Measurements from ENCODE around the gene URB1. TPM values are rescaled to one million over a fixed set of nuclear protein-coding genes. Genes with fewer than 3 reads are reported as not detected.

URB1 gene
- polyA plus RNA-seq, 2 of the 4 experiments (the other 2 are of a cell fraction): 8.7 to 10.1 TPM

DNA sequence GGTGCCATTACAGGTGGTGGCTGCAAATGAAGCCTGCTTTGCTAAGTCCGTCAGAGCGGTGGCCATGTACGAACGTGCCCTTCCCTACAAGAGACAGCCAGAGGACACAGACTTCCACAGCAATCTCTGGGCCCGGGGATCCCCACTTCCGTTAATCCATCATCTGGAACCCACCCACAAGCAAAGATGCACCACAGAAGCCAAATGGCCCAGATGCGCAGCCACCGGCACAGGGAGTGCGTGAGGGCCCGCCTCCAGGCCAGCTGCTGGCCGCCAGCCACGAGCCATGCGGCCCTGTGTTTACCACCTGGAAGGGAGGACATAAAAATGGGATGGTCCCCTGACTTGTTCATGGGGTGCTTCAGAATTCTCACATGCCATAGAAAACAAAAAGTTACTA, 72.1 kb downstream of the URB1 start:
- Histone ChIP-seq H3K4me3 (no peak overlapping the region), H3K27ac (no peak overlapping the region), H3K4me1 (peaks cover 18% of the 10 kb centered on the region), H3K4me2 (no peak overlapping the region), H3K9me3 (no peaks in the 10 kb centered on the region)
- no peak for ATAC-seq
- DNase-seq (ENCODE audit: low read depth in 1 of 2, low spot score in 1 of 2): no peak
- WGBS (ENCODE audit: missing lambda C conversion rate): 92% methylated on average over 7 of the region's 13 CpGs
- TF ChIP-seq NPAS2 (CRISPR knock-in tag; IDR thresholded peaks at IDR 0.05; ENCODE audit: borderline replicate concordance): no peak
- TF ChIP-seq JUN (IDR thresholded peaks at IDR 0.05): no peak
- TF ChIP-seq RAD21 (conservative IDR thresholded peaks at IDR 0.05 in 1 of 2, IDR thresholded peaks at IDR 0.05 in 1 of 2): no peak
- TF ChIP-seq, protein P1, sequence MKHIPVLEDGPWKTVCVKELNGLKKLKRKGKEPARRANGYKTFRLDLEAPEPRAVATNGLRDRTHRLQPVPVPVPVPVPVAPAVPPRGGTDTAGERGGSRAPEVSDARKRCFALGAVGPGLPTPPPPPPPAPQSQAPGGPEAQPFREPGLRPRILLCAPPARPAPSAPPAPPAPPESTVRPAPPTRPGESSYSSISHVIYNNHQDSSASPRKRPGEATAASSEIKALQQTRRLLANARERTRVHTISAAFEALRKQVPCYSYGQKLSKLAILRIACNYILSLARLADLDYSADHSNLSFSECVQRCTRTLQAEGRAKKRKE (CRISPR knock-in tag; IDR thresholded peaks at IDR 0.05; ENCODE audit: low read depth): no peak
- TF ChIP-seq NR3C1 (IDR thresholded peaks at IDR 0.05): no peak
- no peak for TF ChIP-seq SREBF2 (IDR thresholded peaks at IDR 0.05)
- TF ChIP-seq, protein P2, sequence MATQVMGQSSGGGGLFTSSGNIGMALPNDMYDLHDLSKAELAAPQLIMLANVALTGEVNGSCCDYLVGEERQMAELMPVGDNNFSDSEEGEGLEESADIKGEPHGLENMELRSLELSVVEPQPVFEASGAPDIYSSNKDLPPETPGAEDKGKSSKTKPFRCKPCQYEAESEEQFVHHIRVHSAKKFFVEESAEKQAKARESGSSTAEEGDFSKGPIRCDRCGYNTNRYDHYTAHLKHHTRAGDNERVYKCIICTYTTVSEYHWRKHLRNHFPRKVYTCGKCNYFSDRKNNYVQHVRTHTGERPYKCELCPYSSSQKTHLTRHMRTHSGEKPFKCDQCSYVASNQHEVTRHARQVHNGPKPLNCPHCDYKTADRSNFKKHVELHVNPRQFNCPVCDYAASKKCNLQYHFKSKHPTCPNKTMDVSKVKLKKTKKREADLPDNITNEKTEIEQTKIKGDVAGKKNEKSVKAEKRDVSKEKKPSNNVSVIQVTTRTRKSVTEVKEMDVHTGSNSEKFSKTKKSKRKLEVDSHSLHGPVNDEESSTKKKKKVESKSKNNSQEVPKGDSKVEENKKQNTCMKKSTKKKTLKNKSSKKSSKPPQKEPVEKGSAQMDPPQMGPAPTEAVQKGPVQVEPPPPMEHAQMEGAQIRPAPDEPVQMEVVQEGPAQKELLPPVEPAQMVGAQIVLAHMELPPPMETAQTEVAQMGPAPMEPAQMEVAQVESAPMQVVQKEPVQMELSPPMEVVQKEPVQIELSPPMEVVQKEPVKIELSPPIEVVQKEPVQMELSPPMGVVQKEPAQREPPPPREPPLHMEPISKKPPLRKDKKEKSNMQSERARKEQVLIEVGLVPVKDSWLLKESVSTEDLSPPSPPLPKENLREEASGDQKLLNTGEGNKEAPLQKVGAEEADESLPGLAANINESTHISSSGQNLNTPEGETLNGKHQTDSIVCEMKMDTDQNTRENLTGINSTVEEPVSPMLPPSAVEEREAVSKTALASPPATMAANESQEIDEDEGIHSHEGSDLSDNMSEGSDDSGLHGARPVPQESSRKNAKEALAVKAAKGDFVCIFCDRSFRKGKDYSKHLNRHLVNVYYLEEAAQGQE (IDR thresholded peaks at IDR 0.05): no peak
- no peak for TF ChIP-seq FOXS1 (CRISPR knock-in tag; IDR thresholded peaks at IDR 0.05)
- TF ChIP-seq ZSCAN20 (CRISPR knock-in tag; IDR thresholded peaks at IDR 0.05): no peak
- no peak for TF ChIP-seq HOXB5 (CRISPR knock-in tag; IDR thresholded peaks at IDR 0.05)
- TF ChIP-seq TP53 (CRISPR knock-in tag; IDR thresholded peaks at IDR 0.05): no peak
- TF ChIP-seq HOXA7 (CRISPR knock-in tag; IDR thresholded peaks at IDR 0.05): no peak
- no peak for TF ChIP-seq EHMT2 (IDR thresholded peaks at IDR 0.05; ENCODE audit: low read depth)
- ChIA-PET POLR2A (no interaction called here), CTCF (no interaction called here)
- no peak for FAIRE-seq

DNA sequence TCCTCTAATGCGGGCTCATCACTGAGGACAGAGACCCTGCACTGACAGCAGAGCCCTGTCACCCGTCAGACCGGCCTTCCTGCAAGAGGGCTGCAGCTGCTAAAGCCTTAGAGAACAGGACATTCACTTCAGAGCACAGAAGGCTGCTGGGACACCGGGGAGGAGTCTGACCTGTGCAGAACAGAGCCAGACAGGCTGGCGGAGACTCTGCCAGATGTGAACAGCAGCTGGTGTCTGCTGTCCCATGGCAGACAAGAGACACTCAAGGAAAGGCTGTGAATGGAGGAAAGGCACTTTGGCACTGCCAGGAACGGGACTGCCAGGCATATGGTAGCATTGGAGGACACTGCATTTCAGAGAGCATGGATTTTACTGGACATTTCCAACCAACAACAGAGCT, 72.8 kb downstream of the URB1 start:
- CTCF ChIA-PET: no interaction called here
- POLR2A ChIA-PET: no interaction called here
- peaks cover 18% of the 10 kb centered on the region for H3K4me1 ChIP-seq
- DNase-seq (ENCODE audit: low read depth in 1 of 2, low spot score in 1 of 2) (no peak), ATAC-seq (no peak), FAIRE-seq (no peak)
- no peak overlapping the region for H3K4me2 ChIP-seq
- WGBS (ENCODE audit: missing lambda C conversion rate): 96% methylated on average over 4 of the region's 6 CpGs
- no peak overlapping the region for H3K4me3 ChIP-seq
- TF ChIP-seq NR3C1 (IDR thresholded peaks at IDR 0.05) (no peak), NFE2L2 (conservative IDR thresholded peaks at IDR 0.05; ENCODE audit: low read length) (no peak), PHF8 (IDR thresholded peaks at IDR 0.05; ENCODE audit: borderline replicate concordance, low read depth) (no peak), ZSCAN20 (CRISPR knock-in tag; IDR thresholded peaks at IDR 0.05) (no peak), HEYL (CRISPR knock-in tag; IDR thresholded peaks at IDR 0.05) (no peak), SMC3 (IDR thresholded peaks at IDR 0.05) (no peak), FOXS1 (CRISPR knock-in tag; IDR thresholded peaks at IDR 0.05) (no peak), HOXA7 (CRISPR knock-in tag; IDR thresholded peaks at IDR 0.05) (no peak), KDM1A (IDR thresholded peaks at IDR 0.05; ENCODE audit: low read depth) (no peak), MAZ (IDR thresholded peaks at IDR 0.05; ENCODE audit: borderline replicate concordance, low read depth, low read length) (no peak), CHD2 (IDR thresholded peaks at IDR 0.05; ENCODE audit: low read length, partially characterized antibody) (no peak)
- TF ChIP-seq, protein P3, sequence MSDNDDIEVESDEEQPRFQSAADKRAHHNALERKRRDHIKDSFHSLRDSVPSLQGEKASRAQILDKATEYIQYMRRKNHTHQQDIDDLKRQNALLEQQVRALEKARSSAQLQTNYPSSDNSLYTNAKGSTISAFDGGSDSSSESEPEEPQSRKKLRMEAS (IDR thresholded peaks at IDR 0.05): no peak
- TF ChIP-seq, protein P4, sequence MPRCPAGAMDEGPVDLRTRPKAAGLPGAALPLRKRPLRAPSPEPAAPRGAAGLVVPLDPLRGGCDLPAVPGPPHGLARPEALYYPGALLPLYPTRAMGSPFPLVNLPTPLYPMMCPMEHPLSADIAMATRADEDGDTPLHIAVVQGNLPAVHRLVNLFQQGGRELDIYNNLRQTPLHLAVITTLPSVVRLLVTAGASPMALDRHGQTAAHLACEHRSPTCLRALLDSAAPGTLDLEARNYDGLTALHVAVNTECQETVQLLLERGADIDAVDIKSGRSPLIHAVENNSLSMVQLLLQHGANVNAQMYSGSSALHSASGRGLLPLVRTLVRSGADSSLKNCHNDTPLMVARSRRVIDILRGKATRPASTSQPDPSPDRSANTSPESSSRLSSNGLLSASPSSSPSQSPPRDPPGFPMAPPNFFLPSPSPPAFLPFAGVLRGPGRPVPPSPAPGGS (IDR thresholded peaks at IDR 0.05): no peak
- TF ChIP-seq, protein P2 (IDR thresholded peaks at IDR 0.05): no peak
- TF ChIP-seq, protein P1 (CRISPR knock-in tag; IDR thresholded peaks at IDR 0.05; ENCODE audit: low read depth): no peak
- no peaks in the 10 kb centered on the region for H3K9me3 ChIP-seq
- no peak overlapping the region for H3K27ac ChIP-seq

Data from A549 (cell line).